Measurements from ENCODE around the gene TMEM163. TPM values are rescaled to one million over a fixed set of nuclear protein-coding genes. Genes with fewer than 3 reads are reported as not detected.
"Not testable (repeated sequence)": the region's sequence is repeated elsewhere in the genome, so short reads cannot be mapped to it uniquely, and the experiment has no call there.

TMEM163 gene
- total RNA-seq, 1 donor from 2014 or later, result not detected

DNA sequence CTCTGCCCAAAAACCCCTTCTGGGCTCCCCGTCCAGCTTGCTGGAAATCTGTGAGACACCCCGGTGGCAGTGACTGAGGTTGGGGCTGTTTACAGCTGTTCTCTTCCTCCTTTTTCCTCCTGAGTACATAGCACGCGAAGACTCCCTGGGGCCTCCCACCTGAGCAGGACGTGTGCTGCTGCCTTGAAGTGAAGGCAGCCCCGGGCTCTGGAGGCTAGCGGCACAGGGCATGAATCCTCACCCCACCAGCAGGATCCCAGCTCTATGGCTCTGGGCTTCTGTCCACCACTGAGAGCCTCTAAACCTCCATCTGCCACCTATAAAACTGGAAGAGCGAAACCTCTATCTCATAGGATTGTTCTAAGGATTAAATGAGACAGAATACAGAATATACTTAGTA lies 182.5 kb downstream of the TMEM163 start:
- DNase-seq (ENCODE audit: low read depth in 2 of 2), result no peak

DNA sequence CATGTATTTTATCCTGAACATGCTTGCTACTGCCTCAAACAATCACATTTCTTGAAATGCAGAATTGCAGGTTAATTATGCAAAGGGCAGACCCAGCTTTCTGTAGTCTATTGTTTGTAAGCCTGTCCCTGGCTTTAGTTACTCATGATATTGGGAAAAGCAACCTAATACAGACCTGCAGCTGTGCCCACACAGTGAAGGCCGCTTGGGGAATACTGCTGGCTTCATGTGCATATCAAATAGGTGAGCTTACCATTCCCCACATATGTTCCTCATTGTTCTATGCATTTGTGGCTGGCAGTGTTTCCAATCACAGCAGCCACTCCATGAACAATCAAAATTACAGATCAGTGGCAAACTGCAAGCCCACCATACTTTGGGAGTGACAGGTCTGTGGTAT lies 186.3 kb downstream of the TMEM163 start:
- no peak for DNase-seq (ENCODE audit: low read depth in 2 of 2)

DNA sequence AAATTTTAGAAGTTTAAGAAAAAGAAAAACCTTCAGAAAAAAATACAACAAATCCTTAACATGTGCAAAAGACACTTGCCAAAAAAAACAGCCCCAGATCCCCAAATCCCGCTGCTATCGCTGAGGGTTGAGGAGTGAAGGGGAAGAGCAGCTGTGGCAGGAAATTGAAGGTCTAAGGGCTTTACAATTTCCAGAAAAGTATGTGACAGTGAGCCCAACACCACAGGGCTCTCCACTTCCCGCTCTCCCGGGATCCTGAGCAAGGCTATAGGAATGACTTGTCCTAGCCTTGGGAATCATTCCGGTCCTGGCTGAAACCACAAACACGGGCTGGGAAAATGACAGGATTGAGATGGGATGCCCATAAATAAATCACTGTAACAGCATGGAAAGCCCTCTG lies 191.4 kb downstream of the TMEM163 start:
- DNase-seq (ENCODE audit: low read depth in 2 of 2), result no peak

DNA sequence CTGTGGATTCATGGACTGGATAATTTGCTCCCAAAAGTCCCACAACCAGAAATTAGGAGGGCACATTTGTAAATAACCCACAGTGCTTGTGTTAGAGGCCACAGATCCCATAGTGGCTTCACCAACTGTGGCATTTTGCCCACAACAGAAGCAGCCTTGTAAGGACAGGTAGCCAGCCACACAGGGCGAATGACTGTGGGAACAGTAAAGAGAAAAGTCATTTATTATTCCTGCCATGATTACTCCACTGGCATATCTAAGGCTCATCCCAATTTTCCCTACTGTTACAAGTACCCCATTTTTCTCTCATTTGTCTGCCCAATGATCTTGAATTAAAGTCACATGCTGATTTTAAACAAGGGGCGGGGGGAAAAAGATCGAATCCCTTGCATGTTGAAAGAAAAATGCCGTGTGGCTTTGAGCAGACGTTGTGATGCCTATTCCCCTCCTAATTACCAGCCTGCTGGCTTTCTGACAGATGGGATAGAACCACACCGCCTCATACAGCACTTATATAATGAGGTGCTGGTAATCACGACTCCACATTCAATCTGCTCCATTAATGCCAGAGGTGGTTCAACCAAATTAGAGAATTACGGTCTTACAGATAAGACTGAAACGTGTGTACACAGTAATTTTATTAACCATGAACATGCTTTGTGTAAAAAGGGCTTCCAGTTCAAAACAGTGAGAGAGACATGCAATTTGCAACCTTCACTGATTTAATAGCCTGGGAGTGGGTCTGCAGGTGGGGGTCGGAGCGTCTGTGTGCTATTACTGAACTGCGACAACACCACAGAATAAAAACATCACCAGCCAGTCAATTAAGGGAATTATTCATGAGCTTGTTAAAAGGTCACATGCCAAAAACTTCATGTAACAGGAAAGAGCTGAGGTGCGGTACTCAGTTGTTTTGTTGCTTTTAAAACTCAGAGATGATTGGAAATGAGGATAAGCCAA lies 196.0 kb downstream of the TMEM163 start:
- DNase-seq (ENCODE audit: low read depth in 2 of 2), result no peak

DNA sequence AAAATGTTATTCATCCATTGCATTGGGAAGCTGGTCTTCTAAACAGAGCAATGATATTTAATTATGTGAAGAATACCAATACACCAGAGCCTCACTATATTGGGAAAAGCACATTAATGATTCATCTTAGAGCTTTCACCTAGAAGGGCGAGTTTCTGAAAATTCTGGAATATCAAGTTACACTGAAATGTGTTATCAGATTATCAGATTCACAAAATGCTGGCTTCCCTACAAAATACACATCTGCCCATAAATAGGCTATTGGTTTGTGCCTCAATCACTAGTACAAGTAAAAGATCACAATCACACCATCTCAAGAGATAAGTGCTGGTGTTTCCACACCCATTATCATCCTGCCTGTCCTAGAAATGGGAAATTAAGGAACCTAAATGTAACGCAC lies 200.7 kb downstream of the TMEM163 start:
- DNase-seq (ENCODE audit: low read depth in 2 of 2), result no peak

DNA sequence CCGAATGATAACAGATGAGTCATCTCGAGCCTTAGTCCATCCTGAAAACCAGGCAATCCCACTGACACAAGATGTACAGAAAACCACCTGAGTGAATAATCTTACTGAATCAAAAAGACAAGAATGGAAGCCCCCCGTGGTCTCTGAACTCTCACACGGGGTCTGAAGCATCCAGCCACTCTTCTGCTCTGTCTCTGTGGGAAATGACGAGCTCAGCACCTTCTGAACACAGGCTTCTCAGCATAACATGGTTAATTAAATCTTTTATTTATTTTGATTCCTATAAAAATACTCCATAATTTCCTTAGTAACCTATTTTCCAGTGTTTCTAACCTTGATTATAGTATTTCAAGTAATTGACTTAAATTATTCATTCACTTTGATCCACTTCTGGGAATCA lies 203.7 kb downstream of the TMEM163 start:
- no peak for DNase-seq (ENCODE audit: low read depth in 2 of 2)

DNA sequence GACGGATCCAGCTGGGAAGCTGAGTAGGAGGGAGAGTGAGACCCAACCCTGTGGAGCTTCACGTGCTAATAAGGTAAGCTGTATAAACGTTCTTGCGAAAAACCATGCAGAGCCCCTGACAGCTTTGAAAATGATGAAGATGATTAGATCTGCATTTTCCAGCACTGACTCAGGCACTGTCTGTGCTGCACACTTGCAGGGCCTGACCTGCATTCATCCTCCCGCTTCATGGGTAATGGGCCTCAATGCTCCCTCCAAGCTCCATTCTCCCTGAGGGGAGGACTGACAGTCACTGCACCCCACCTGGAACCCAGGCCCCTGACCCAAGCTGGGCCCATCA lies 205.4 kb downstream of the TMEM163 start:
- DNase-seq (ENCODE audit: low read depth in 2 of 2), result no peak

DNA sequence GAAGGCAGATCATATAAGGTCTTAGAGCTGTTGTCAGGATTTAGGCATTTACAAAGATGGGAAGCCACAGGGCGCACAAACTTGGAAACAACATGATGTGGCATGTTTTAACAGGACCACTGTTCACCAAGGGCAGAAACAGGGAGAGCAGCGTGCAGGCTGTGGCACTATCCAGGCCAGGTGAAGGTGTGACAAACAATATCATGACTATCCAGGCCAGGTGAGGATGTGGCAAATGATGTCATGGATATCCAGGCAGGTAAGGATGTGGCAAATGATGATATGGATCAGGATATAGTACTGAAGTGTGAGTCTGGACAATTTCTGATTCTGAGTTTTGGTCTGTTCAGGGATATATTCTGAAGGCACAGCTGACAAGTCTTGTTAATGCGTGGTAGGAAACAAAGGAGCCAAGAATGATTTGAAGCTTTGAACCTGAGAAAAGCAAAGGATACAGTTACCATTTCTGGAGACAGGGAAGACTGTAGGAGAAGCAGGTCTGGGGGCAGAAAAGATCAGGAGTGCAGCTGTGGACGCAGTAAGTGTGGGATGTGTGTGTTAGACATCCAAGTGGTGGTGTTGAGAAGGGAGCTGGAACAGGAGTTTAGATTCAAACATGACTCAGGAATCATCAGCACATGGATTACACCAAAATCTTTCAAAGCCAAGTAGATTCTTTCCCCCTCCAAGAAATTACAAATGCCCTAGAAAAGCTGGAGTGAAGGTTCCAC lies 205.9 kb downstream of the TMEM163 start:
- no peak for DNase-seq (ENCODE audit: low read depth in 2 of 2)

DNA sequence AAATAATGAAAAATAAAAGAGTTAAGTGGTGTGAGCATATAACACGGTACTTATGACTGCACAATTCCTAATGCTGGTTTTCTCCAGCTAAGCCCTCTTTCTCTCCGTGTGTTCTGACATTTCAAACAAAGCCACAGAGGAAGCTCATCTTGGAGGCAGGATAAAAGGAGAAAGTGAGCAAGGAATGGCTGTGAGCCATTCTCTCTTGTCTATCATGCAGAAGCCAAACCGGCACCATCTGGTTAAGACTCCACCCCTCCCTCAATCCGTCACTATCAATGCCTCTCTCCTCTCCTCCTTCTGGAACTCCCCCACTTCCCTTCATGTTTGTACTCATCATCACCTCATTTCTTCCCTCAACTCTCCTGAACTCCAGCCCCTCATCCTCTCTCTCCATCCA lies 210.4 kb downstream of the TMEM163 start:
- DNase-seq (ENCODE audit: low read depth in 2 of 2), result no peak

DNA sequence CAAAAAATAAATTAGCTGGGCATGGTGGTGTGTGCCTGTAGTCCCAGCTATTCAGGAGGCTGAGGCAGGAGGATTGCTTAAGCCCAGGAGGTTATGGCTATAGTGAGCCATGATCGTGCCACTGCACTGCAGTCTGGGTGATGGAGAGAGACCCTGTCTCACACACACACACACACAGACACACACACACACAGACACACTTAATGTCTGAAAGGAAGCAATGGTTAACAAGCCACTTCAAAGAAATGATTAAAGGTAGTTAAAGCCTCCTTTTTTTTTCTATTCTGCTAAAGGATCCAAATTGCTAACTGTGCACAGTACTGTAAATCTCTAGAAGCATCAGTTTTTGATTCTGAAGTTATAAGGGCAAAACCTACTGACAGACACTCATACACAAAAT lies 211.1 kb downstream of the TMEM163 start:
- DNase-seq (ENCODE audit: low read depth in 2 of 2), result no peak

DNA sequence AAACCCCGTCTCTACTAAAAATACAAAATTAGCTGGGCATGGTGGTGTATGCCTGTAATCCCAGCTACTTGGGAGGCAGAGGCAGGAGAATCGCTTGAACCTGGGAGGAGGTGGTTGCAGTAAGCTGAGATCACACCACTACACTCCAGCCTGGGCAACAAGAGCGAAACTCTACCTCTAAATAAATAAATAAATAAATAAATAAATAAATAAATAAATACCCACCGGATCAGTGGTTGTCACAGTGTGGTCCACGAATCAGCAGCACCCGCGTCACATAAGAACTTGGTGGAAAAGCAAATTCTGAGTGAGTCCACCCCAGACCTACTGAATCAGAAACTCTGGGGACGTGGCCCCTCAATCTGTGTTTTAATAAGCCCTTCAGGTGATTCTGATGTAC lies 211.6 kb downstream of the TMEM163 start:
- not testable (repeated sequence) for DNase-seq (ENCODE audit: low read depth in 2 of 2)

DNA sequence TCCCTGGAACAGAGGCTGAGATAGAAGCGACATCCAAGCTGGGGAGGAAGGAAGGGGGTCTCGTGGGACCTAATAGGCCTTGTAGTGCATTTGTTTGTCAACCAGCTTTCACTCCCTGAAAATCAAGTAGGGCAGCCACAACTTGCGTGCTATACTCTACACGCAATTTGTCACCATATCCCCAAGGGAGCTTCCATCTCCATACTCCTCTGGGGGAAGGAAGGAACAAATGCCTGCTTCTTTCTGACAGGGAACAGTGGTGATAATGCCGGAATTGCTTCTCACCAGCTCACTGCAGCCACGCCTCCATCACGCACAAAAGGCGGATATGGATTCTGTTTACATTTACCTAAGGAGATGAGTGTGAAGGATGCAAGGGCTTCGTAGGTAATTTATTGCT lies 213.4 kb downstream of the TMEM163 start:
- no peak for DNase-seq (ENCODE audit: low read depth in 2 of 2)

DNA sequence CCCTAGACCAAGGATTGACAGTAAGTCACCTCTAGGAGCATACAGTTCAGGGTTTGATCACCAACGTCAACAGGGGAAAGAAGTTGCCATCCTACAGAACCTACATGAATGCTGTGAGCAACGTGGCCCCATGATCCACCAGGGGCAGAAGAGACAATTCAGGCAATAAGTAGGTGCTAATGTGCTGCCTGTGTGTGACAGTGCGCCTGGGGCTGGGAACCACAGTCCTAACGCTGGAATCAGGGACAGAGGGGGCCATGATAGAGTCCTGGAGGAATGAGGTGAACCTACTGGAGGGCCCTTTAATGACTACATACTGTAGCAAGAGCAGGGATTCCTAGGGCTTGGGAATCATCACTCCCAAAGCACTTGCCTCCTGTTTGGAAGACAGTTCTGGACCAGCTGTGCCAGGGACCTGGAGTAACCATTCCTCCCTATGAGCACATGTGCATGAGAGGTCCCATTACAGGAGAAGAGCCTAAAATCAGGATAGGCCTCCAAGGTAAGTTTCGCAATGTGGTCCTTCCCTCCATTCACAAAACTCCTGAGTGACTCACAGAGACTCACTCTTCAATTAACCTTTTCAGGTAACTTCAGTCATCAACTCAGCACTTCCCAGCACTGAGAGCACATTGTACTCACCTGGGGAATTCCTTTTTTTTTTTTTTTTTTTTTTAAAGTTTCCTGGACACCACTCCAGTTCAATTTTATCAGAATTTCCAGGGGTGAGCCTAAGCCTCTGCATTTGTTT lies 214.0 kb downstream of the TMEM163 start:
- no peak for DNase-seq (ENCODE audit: low read depth in 2 of 2)

DNA sequence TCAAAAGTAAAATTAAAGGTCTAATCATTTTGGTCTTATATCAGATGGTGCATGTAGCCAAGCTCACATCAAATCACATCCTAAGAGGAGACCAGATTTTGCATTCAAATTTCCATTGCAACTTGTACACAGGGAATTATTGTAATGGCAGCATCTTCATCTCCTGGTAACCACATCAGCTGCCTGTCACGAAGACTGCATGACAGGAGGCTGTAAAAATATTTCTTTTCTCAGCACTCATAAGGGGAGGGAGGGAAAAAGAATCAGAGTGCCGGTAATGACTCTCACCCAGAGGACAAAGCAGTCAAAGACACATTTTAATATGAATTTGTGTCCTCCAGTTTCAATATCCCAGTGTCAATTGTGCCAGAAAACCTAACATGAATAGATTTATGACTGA lies 216.7 kb downstream of the TMEM163 start:
- DNase-seq (ENCODE audit: low read depth in 2 of 2), result no peak

DNA sequence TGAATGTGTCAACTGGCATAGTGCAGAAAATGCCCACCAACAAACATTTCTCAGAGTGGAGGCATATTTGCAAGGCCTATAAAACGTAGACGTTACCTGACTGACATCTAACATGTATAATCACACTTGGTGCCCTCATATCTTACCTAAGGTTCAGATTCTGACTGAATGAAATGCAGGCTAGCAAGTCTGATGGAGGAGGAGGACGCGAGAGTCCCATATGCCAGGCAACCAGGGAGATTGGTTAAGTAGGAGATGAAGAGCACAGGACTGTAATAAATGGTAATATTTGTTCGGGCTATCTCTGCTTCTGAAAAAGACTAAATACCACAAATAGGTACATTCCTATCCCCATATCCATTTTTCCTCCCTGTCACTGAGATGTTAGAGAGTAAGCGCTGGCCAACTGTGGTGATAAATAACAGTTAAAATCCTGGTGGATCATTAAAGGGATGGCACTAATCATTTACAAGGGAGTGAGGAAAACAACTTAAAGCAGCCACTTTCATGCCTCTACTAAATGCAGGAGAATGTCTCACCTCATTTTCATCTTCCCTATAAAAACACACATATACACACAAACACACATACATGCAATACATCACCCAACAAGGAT lies 217.2 kb downstream of the TMEM163 start:
- DNase-seq (ENCODE audit: low read depth in 2 of 2), result no peak

DNA sequence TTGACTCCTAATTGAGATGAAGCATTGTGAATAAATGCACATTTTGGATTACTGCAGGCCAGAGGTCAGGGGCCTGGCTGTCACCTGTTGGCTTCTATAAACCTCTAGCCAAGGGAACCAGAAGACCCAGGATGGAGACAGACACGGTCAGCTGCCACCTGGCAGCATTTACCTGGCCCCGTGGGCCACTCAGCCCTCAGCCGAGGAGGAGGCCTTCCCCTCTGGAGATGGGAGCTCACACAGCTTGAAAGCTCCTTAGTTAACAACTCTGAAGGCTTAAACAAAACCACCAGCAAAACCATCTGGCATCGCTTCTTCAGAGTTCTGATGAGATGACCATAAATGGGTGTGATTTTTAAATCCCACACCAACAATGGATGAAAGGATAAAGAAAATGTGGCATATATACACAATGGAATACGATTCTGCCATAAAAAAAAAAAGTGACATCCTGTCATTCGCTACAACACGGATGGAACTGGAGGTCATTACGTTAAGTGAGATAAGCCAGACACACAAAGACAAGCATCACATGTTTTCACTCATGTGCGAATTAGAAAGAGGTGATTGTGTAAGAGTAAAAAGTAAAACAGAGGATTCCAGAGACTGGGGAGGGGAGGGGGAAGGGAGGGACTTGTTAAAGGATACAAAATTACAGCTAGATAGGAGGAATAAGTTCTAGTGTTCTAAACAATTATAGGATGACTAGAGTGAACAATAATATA lies 218.4 kb downstream of the TMEM163 start:
- DNase-seq (ENCODE audit: low read depth in 2 of 2), result no peak

DNA sequence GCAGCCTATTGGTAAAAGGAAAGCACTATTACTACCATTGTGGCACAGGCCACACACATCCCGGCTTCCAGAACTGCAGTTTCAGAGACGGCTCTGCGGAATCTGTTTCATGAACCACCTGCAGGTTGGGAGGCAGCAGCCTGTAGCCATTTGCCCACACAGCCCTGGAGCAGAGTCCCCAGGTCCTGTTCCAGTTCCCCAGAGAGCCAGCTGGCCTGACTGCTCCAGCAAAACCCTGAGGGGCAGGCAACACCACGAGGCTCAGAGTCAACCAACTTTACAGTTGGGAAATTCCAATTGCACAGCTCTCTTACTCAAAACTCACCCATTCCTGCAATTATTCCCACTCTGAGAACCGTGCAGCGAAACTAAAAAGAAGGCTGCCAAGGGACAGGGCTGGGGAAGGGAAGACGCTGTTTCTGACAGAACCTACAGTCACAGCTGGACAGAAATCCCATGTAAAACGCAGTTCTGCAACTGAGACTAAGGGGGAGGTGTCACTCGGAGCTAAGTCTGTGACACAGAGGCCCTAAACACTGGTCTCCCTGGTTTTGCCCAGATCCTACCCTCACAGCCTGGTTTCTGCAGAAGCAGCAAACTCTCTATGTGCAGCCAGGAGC lies 219.4 kb downstream of the TMEM163 start:
- DNase-seq (ENCODE audit: low read depth in 2 of 2), result no peak

DNA sequence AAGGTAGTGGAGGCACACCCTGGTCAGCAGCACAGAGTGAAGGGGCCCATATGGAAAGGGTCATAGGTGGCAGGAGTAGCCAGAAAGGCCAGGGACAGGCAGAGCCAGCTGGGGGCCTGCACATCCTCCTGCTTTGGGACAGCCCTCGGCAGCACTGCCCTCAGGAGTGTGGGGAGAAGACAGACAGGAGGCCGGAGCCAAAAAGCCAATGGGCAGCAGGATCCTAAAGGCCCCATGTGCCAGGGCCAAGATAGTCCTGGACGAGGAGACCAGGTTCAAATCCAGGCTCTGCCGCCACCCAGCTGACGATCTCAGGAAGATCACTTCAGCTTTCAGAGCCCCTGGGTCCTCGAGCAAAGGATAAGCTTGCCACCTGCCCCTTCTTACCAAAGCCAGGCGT lies 220.1 kb downstream of the TMEM163 start:
- no peak for DNase-seq (ENCODE audit: low read depth in 2 of 2)

DNA sequence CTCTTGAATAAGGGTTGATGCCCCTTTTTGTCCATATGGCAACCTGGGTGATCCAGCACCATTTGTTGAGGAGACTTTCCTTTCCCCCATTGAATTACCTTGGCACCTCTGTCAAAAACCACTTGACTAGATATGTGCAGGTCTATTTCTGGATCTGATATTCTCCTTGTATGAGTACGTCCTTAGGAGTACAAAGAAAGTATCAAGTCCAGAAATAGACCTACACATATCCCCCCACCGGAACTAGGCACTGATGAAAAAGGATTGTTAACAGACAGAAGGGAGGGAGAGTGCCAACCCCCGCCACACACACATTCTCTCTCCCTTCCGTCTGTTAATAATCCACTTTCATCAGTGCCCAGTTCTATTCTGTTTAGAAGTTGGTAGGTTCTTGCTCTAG lies 225.0 kb downstream of the TMEM163 start:
- no peak for DNase-seq (ENCODE audit: low read depth in 2 of 2)

DNA sequence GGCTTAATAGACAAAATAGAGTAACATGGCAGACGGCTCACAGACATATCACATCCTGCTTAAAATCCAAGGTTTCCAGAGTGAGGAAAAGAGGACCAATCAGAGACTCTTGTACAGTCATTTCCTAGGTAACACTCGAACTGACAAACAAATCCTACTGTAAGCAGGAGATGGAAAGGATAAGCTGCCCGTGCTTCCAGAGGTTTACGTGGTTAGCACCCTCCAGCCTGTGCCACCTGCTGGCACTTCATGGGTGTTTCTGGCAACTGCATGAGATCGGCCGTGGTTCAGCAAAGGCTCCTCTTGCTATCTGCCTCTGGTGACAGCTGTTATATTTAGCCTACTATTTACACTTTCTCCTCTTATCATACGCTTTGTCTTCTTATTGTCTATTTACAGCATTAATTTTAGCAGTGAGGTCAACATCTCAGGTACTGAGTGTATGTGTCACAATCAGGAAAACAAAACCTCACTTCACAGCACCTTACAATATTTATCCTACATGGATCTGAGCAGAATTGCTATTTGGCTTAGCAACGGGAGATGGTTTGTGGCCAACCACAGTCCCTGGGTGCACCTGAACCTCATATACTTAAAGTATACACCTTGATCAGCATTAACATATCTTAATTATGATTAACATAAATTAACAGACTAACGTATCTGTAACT lies 226.9 kb downstream of the TMEM163 start:
- peak; percentile 18 to 39 for DNase-seq (ENCODE audit: low read depth in 2 of 2)
